Measurements from ENCODE around the gene CHCHD10.

DNA sequence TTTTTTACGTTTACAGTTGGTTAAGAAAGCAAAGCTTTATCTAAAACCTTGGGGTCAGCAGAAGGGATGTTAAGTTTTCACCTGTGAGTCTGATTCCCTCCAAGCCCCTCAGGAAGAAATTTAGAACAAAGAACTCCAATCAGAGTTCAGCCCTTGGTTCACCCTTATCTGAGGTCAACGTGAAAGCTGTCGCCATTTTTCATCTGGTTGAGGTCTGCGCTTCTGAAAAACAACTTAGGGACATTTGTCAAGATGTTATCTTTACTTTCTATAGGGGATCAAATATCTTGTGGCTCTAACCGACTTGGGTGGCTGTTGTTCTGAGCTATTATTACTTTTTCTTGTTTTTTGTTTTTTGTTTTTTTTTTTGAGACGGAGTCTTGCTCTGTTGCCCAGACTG, 46.9 kb downstream of the CHCHD10 start:
- TF ChIP-seq OSR1 (CRISPR knock-in tag; IDR thresholded peaks at IDR 0.05), result no peak
- no peak for TF ChIP-seq TCF4 (CRISPR knock-in tag; IDR thresholded peaks at IDR 0.05; ENCODE audit: borderline replicate concordance)
- no peak for TF ChIP-seq ESRRG (CRISPR knock-in tag; IDR thresholded peaks at IDR 0.05)

Measured in SK-N-SH treated with all-trans-retinoic acid at 6 μM for 48 hours (cell line).